HuH-7.5 (cell line): ENCODE data around the gene DNAAF5.
"Not testable (repeated sequence)": the region's sequence is repeated elsewhere in the genome, so short reads cannot be mapped to it uniquely, and the experiment has no call there.

Experiments used
- DNase-seq: peaks from one replicate; pipeline ENCODE4 v3.0.0; 2011; ENCODE audit warnings: low spot score

DNAAF5 gene

DNA sequence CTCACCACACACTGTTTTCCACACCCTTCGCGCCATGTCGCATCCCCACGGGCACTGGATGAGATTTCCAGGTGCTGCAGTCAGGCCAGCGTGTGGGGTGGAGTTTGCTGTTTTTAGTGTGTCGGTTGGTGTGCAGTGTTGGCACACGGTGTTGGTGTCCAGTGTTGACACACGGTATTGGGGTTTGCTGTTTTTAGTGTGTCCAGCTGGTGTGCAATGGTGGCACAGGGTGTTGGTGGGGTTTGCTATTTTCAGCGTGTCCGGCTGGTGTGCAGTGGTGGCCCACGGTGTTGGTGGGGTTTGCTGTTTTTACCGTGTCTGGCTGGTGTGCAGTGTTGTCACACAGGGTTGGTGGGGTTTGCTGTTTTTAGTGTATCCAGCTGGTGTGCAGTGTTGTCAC, 20.7 kb downstream of the DNAAF5 start:
- DNase-seq: no peak

DNA sequence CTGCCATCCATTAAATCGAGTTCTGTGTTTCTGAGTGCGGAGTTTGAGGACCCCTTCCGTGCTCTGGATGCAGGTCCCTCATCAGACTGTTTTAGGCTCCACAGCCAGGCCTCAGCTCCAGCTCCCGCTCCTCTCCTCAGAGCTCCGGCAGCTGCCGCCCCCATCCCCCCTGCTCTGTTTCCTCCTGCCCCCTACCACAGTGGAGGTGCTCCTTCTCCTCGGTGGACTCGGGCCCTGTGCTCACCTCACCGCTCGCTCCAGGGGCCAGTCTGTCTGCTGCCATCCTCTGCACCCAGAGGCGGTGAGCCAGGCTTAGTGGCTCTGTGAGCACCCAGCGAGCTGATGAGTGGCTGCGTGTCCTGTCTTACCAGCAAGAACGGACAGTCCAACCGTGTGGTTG, 21.9 kb downstream of the DNAAF5 start:
- no peak for DNase-seq

DNA sequence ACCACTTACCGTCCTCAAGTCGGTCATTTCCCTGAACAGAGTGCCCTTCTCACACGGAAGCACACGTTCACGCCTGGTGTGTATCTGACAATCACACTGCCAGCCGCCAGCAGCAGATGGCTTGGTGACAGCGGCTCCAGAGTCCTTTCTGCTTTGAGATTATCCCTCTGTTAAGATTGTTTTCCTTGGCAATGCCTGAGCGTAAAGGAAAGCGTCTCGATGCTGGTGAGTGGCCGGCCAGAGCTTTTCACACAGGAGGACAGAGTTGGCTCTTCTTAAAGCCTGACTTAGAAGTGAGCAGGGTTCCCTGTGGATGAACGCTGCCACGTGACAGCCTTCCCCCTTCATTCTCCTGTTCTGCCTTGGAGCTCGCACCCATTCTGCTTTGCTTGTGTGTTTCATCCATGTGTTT, 22.6 kb downstream of the DNAAF5 start:
- DNase-seq: no peak

DNA sequence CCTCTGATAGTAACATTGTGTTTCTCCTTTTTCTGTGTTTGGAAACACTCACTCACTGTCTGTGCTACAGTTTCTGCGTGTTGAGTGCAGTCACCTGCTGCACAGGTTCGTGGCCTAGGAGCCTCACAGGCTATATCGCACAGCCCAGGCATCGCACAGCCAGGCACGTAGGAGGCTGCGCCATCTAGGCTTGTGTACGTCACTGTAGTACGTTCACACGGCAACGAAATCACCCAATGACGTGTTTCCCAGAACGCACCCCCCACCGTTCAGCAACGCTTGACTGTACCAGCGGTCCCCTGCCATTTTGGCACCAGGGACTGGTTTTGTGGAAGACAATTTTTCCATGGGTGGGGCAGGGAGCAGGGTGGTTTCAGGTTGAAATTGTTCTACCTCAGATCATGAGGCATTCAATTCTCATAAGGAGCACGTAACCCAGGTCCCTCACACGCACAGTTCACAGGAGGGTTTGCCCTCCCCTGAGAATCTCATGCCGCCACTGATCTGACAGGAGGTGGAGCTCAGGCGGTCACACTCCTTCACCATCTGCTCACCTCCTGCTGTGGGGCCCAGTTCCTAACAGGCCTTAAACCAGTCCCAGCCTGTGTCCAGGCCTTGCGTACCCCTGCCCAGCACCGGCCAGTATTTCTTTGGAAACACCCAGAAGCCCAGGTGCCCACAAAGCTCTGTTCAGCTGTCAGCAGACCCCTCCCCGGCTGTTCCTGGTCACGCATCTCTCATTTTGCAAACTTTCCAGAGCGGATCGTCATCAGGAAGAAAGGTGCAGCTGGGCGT, 23.8 kb downstream of the DNAAF5 start:
- no peak for DNase-seq

DNA sequence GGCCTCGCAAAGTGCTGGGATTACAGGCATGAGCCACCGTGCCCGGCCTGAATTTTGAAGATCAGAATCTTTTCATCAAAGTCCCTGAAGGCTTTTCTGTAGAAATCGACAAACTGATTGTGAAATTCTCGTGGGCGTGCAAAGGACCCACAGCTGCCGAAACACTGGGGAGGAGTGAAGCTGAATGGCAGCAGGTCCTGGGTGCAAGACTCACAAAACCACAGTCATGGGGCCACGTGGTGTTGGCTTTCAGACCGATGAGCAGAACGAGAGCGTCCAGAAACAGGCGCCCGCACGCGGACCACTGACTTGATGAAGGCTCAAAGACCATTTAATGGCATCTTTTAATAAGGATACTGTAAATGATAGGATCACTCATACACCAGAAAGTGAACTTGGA, 25.3 kb downstream of the DNAAF5 start:
- DNase-seq: no peak

DNA sequence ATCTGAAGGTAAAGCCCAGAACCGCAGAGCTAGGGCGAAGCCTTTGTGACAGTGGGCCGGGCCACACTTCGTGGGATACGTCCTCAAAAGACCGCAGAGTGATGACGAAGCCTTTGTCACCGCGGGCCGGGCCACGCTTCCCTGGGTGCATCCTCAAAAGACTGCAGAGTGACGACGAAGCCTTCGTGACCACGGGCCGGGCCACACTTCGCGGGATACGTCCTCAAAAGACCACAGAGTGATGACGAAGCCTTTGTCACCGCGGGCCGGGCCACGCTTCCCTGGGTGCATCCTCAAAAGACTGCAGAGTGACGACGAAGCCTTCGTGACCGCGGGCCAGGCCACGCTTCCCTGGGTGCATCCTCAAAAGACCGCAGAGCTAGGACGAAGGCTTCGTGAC, 25.8 kb downstream of the DNAAF5 start:
- not testable (repeated sequence) for DNase-seq

DNA sequence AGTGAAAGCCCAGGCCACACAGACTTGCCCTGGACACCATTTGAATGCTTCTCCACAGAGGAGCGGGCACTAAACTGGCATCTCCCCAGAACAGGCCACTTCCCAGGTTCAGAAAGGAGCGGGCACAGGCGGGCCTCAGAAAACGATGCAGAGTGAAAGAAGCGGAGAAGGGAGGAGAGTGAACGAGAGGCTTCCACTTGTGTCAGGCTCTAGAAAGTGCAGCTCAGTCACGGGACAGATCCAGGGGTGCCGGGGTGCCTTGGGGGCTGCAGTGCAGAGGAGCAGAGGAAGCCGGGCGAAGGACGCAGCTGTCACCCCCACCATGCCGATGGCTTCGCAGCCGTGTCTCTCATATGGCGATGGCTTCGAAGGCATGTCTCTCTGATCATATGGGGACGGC, 26.7 kb downstream of the DNAAF5 start:
- no peak for DNase-seq

DNA sequence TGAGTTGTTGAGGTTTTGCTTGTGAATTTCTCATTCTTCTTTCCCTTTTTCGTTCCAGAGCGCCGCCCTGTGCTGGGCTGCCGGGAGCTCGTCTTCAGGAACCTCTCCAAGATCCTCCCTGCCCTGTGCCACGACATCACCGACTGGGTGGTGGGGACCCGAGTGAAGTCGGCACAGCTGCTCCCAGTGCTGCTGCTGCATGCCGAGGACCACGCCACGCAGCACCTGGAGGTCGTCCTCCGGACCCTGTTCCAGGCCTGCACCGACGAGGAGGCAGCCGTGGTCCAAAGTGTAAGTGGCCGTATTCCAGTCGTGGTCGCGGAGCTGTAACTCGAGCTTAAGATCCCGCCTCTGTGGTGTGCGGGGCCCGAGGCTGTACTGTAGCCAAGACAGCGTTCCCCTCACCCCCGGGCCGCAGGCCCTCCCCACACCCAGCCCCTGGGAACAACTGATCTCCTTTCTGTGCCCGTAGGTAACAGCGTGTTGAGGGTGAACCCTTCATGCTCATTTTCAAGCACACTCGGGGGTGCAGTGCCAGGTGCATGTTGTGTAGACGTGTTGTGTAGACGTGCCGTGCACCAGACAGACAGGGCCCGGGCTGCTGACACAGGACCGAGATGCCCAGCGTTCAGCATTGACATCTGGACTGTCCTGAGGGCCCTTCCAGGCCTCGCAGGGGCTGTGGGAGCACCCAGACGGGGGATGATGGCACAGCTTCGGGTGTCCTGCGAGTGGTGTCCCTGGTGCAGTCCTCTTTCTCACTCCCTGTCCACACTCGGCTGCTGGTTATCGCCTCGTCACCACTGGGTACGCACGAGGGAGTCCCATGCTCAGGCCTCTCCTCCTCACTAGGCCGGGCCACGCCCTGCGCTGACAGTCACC, 28.3 kb downstream of the DNAAF5 start:
- DNase-seq: no peak

DNA sequence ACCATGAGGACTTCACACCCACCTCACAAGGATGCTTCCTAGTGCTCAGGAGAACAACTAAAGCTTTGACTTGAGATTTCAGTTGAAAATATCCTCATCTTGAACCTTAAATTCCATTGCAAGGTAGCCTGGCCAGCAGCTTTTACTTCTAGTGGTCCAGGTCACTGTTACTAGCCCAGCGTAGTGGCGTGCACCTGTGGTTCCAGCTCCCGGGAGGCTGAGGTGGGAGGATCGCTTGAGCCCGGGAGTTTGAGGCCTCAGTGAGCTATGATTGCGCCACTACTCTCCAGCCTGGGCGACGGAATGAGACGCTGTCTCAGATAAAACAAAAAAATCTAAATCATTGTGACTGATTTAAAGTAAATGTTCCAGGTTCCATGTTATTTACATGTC, 28.9 kb downstream of the DNAAF5 start:
- no peak for DNase-seq

DNA sequence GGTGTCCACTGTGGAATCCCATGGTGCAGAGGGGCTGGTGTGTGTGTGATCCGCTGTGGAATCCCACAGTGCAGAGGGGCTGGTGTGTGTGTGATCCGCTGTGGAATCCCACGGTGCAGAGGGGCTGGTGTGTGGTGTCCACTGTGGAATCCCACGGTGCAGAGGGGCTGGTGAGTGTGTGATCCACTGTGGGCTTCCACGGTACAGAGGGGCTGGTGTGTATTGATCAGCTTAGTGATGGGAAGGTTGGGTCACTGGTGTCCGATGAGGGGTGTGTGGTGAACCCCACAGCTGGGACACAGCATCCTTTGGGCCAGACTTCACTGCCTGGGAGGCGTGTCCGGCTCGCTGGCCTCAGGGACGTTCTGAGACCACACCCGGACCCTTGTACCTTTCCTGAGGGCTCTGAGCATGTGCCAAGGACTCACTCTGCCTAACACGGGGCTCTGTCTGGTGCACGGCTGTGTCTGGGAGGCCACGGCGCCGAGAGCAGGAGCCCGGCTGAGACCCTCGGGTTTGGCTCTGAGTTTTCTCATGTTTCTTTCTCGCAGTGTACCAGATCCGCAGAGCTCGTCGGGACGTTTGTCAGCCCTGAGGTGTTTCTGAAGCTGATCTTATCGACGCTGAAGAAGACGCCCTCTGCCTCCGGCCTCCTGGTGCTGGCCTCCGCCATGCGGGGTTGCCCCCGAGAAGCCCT, 29.9 kb downstream of the DNAAF5 start:
- DNase-seq: no peak

DNA sequence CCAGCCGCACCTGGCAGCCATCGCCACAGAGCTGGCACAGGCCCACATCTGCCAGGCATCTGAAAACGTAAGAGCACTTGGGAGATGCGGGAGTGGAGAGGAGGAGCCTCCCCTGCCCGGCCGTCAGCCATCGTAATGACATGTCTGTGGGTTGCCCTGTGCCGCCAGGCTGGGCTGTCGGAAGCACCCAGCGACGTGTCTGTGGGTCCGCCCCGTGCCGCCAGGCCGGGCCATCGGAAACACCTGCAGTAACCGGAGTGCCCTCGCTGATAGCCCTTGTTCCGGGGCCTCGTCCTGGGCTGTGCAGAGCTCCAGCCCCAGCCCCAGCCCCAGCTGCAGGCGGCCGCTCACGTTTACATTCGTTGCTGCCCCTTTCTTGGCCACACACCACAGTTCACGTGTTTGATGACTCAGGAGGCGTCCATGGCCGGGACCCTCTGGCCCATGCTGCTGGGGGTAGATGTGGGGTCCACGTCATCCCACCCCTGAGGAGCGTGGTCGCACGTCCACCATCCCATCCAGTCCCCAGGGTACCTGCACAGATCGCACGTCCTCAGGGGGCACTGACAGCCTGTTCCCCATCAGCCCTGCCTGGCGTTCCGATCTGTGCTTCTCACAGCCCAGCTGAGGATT, 30.5 kb downstream of the DNAAF5 start:
- DNase-seq: no peak

DNA sequence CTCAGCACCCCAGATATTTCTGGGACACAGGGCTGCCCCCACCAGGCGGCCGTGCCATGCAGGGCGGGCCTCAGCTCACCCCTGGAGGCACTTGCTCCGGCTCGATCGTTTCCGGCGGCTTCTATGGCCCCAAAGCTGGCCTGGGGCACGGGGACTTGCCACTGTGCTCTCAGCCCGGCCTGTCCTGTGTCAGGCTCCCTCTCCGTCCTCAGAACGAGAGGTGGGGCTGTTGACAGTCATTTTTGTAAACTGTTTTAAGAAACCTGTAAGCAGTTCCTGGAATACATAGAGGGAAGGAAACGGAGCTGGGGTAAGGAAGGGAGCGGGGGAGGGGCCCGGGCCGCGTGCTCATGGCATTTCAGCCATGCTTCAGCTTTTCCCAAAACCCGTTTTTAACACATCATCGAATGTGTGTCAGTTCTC, 31.3 kb downstream of the DNAAF5 start:
- DNase-seq: no peak

DNA sequence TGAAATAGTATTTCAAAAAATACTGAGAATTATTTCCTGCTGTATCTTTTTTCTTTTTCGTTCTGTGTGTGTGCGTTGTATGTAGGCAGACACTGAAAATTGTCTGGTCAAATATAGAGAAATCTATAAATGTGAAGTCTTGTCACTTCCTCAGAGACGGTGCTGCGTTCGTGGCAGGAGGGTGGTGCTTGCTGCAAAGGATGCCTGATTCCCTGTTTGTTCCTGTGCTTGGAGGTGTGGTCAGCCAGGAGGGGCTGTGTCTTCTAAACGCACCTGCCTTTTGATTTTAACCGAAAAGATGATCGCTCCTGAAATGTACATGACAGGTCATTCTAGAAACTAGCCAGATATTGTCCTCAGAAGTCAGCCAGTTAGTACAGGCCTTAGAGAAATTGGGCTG, 33.1 kb downstream of the DNAAF5 start:
- no peak for DNase-seq

DNA sequence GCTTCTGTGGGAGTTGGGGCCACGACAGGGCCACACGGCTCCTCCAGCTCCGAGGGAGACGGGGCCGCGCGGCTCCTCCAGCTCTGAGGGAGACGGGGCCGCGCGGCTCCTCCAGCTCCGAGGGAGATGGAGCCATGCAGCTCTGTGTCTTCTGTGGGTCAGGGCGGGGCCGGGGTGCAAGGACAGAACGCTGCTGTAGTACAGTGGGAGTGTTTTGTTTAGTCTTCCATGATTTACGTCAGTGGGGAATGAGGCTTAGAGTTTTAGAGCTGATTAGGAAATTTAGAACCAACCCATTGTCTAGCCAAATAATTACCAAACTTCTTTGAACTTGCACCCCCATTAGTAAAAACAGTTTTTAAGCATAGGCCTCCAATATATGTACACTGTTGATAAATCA, 33.5 kb downstream of the DNAAF5 start:
- no peak for DNase-seq

DNA sequence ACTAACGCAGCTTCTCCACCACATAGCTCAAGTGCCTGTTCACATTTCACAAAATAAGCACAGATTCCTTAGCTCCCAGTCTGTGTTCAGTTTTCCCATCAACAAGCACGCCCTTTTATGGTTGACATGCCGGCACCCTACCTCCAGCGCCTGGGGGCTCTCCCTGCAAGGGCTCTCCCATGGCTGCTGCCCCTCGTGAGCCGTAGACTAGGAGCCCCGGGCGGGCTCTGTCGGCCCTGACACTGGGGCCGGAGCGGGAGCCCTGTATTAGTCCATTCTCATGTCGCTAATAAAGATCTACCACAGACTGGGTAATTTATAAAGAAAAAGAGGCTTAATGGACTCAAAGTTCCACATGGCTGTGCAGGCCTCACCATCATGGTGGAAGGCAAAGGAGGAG, 34.6 kb downstream of the DNAAF5 start:
- no peak for DNase-seq

DNA sequence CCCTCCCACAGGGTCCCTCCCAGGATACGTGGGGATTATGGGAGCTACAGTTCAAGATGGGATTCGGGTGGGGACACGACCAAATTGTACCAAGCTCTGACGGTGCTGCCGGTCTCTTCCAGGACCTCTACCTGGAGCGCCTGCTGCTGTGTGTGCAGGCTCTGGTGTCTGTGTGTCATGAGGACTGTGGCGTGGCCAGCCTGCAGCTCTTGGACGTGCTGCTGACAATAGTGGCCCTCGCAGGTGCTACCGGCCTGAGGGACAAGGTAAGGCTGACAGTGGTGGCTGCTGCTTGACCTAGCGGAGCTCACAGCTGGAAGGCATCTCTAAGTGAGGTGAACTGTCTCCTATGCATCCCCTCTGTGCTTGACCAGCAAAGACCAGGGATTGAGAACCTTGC, 35.1 kb downstream of the DNAAF5 start:
- DNase-seq: no peak

DNA sequence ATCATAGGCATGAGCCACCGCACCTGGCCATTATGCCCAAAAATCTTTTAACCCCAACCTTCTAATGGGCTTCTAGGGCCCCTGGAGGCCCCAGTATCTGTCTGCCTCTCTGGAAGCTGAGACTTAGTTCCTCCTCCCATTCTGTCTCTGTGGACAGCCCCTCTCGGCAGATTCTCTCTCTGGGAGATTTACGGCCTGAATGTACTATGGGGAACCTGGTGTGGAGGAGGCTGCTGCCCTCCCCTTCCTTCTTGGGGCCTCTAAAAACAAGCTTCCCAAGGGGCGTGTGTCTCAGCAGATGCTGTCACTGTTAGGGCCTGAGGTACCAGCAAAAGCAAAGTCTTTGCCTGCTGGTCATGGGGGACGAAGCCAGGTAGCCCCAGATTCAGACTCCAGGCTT, 36.4 kb downstream of the DNAAF5 start:
- no peak for DNase-seq

DNA sequence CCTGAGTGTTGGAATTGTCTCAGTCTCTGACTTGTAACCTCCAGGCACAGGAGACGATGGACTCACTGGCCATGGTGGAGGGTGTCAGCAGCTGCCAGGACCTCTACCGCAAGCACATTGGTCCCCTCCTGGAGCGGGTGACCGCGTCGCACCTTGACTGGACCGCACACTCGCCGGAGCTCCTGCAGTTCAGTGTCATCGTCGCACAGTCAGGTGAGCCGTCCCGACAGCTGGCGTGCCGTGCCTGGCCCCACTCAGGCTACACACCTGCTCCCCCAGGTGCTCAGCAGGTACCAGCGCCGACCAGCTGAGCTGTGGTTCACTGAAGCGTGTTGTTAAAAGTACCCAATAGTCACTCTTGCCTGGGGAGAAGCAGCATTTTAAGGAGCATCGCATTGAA, 37.3 kb downstream of the DNAAF5 start:
- DNase-seq: no peak

DNA sequence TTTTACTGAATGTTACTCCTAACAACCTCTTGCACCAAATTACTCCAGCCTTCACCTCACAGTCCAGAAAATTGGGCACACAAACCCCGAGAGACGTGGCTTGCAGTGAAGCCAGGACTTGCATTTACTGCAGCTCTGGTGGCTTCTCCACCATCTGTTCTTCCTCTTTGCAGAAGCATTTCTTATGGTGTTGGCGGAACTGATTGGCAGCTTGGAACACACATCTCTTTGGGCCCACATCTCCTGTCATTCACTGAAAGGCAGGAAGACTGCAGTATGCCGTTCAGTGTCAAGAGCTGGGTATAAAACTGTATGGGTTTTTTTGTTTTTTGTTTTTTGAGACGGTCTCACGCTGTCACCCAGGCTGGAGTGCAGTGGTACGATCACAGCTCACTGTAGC, 38.9 kb downstream of the DNAAF5 start:
- DNase-seq: no peak

DNA sequence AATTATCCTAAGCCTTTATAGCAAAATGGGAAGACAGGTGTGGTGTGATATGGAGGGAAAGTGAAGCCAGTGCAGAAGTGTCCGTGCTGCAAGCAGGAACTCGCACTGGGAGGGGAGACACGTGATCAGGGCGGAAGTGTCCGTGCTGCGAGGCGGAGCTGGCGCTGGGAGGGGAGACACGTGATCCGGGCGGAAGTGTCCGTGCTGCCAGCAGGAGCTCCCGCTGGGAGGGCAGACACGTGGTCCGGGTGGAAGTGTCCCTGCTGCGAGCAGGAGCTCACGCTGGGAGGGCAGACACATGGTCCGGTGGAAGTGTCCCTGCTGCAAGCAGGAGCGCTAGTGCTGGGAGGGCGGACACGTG, 41.1 kb downstream of the DNAAF5 start:
- DNase-seq: no peak

DNA sequence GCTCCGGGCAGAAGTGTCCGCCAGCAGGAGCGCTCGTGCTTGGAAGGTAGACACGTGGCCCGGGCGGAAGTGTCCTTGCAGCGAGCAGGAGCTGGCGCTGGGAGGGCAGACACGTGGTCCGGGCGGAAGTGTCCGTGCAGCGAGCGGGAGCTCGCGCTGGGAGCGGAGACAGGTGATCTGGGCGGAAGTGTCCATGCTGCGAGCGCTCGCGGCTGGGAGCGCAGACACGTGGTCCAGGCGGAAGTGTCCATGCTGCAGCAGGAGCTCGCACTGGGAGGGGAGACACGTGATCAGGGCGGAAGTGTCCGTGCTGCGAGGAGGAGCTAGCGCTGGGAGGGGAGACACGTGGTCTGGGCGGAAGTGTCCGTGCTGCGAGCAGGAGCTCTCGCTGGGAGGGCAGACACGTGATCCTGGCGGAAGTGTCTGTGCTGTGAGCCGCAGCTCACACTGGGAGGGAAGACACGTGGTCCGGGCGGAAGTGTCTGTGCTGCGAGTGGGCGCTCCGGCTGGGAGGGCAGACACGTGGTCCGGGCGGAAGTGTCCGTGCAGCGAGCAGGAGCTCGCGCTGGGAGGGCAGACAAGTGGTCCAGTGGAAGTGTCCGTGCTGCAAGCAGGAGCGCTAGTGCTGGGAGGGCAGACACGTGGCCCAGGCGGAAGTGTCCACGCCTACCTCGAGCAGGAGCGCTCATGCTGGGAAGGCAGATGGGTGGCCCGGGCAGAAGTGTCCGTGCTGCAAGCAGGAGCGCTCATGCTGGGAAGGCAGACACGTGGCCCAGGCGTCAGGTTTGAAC, 41.6 kb downstream of the DNAAF5 start:
- no peak for DNase-seq
